Ectodermal cell (in vitro differentiated cells): Measurements from ENCODE around the gene PDYN.

Experiments used
- H3K27ac ChIP-seq: 2 replicates; pipeline ENCODE4 v1.7.0; 2013; ENCODE audit warnings: mild to moderate bottlenecking, low read depth, low read length; ENCODE audit not compliant: insufficient read depth, poor library complexity, severe bottlenecking
- H3K27me3 ChIP-seq: 2 replicates; pipeline ENCODE4 v1.7.0; 2013; ENCODE audit warnings: mild to moderate bottlenecking, low read length; ENCODE audit not compliant: insufficient read depth, control insufficient read depth, poor library complexity, severe bottlenecking
- H3K36me3 ChIP-seq: one replicate; pipeline ENCODE4 v1.7.0; 2013; ENCODE audit warnings: low read length; ENCODE audit not compliant: control insufficient read depth, insufficient read depth
- H3K4me1 ChIP-seq: one replicate; pipeline ENCODE4 v1.7.0; 2013; ENCODE audit warnings: low read length; ENCODE audit not compliant: control insufficient read depth, insufficient read depth
- H3K4me3 ChIP-seq: 2 replicates; pipeline ENCODE4 v1.7.0; 2013; ENCODE audit warnings: low read depth, low read length, control low read depth; ENCODE audit not compliant: insufficient read depth
- H3K9me3 ChIP-seq: 2 replicates; pipeline ENCODE4 v1.7.0; 2013; ENCODE audit warnings: mild to moderate bottlenecking, low read length, moderate library complexity; ENCODE audit not compliant: control insufficient read depth
- WGBS, 2 experiments: methylation state at CpG; one replicate each; pipeline ENCODE4 v1.1.7; 2013; ENCODE audit warnings: missing lambda C conversion rate in 2 of 2; 5-methylcytosine and 5-hydroxymethylcytosine counted together

PDYN gene

GRCh38 chr20:1935696-1936366, 58.0 kb downstream of the PDYN start:
- no peak overlapping the region for H3K27ac ChIP-seq
- WGBS, 2 experiments = 94 to 95% methylated on average over 15 of the region's 15 CpGs
- no peak overlapping the region for H3K4me3 ChIP-seq
- no peaks in the 10 kb centered on the region for H3K9me3 ChIP-seq
- H3K27me3 ChIP-seq = no peaks in the 10 kb centered on the region
- no peaks in the 10 kb centered on the region for H3K36me3 ChIP-seq
- no peaks in the 10 kb centered on the region for H3K4me1 ChIP-seq

- no peak overlapping the region for H3K27ac ChIP-seq
- 93% methylated on average over 19 of the region's 19 CpGs for WGBS, 2 experiments
Measured at GRCh38 chr20:1934721-1935573, 58.9 kb downstream of the PDYN start.

GRCh38 chr20:1934156-1934555, 59.7 kb downstream of the PDYN start:
- Histone ChIP-seq H3K4me3 (no peak overlapping the region), H3K36me3 (no peaks in the 10 kb centered on the region), H3K4me1 (peaks cover 6% of the 10 kb centered on the region), H3K9me3 (no peaks in the 10 kb centered on the region), H3K27ac (no peak overlapping the region), H3K27me3 (no peaks in the 10 kb centered on the region)
- WGBS, 2 experiments = 100% methylated on average over 1 of the region's 1 CpG

More at GRCh38 chr20:1934721-1935573, 58.9 kb downstream of the PDYN start:
- Histone ChIP-seq H3K4me1 (no peaks in the 10 kb centered on the region), H3K36me3 (no peaks in the 10 kb centered on the region), H3K4me3 (no peak overlapping the region), H3K27me3 (no peaks in the 10 kb centered on the region), H3K9me3 (no peaks in the 10 kb centered on the region)

- Histone ChIP-seq H3K36me3 (no peaks in the 10 kb centered on the region), H3K27me3 (no peaks in the 10 kb centered on the region), H3K27ac (no peak overlapping the region), H3K4me3 (no peak overlapping the region), H3K4me1 (peaks cover 8% of the 10 kb centered on the region), H3K9me3 (no peaks in the 10 kb centered on the region)
- 90 to 92% methylated on average over 9 of the region's 9 CpGs for WGBS, 2 experiments
Measured at GRCh38 chr20:1933465-1933870, 60.4 kb downstream of the PDYN start.

GRCh38 chr20:1932971-1933370, 60.9 kb downstream of the PDYN start:
- WGBS, 2 experiments = 91 to 98% methylated on average over 2 of the region's 2 CpGs

GRCh38 chr20:1931830-1932229, 62.0 kb downstream of the PDYN start:
- no peak overlapping the region for H3K4me3 ChIP-seq
- 90 to 92% methylated on average over 5 of the region's 5 CpGs for WGBS, 2 experiments
- no peaks in the 10 kb centered on the region for H3K36me3 ChIP-seq
- no peak overlapping the region for H3K27ac ChIP-seq
- no peaks in the 10 kb centered on the region for H3K27me3 ChIP-seq
- H3K4me1 ChIP-seq = peaks cover 8% of the 10 kb centered on the region
- no peaks in the 10 kb centered on the region for H3K9me3 ChIP-seq

More at GRCh38 chr20:1932971-1933370, 60.9 kb downstream of the PDYN start:
- no peaks in the 10 kb centered on the region for H3K9me3 ChIP-seq
- no peak overlapping the region for H3K4me3 ChIP-seq
- no peak overlapping the region for H3K27ac ChIP-seq
- no peaks in the 10 kb centered on the region for H3K27me3 ChIP-seq
- peaks cover 8% of the 10 kb centered on the region for H3K4me1 ChIP-seq
- H3K36me3 ChIP-seq = no peaks in the 10 kb centered on the region

- Histone ChIP-seq H3K4me1 (peaks cover 8% of the 10 kb centered on the region), H3K4me3 (no peak overlapping the region), H3K27me3 (no peaks in the 10 kb centered on the region), H3K9me3 (no peaks in the 10 kb centered on the region), H3K36me3 (no peaks in the 10 kb centered on the region), H3K27ac (no peak overlapping the region)
- 92 to 93% methylated on average over 6 of the region's 6 CpGs for WGBS, 2 experiments
Measured at GRCh38 chr20:1930165-1930564, 63.7 kb downstream of the PDYN start.

- Histone ChIP-seq H3K27me3 (no peaks in the 10 kb centered on the region), H3K4me3 (no peak overlapping the region), H3K4me1 (peaks cover 8% of the 10 kb centered on the region), H3K9me3 (no peaks in the 10 kb centered on the region), H3K27ac (no peak overlapping the region), H3K36me3 (no peaks in the 10 kb centered on the region)
- WGBS, 2 experiments = 73 to 76% methylated on average over 3 of the region's 3 CpGs
Measured at GRCh38 chr20:1929460-1929859, 64.4 kb downstream of the PDYN start.

GRCh38 chr20:1928782-1929181, 65.1 kb downstream of the PDYN start:
- H3K27ac ChIP-seq = no peak overlapping the region
- H3K9me3 ChIP-seq = no peaks in the 10 kb centered on the region
- no peaks in the 10 kb centered on the region for H3K36me3 ChIP-seq
- peaks cover 8% of the 10 kb centered on the region for H3K4me1 ChIP-seq
- no peak overlapping the region for H3K4me3 ChIP-seq
- 96% methylated on average over 7 of the region's 7 CpGs for WGBS, 2 experiments
- no peaks in the 10 kb centered on the region for H3K27me3 ChIP-seq
